Cardiac muscle cell (in vitro differentiated cells and primary cell): ENCODE measurements around the gene SERAC1. TPM values are rescaled to one million over a fixed set of nuclear protein-coding genes. Genes with fewer than 3 reads are reported as not detected.

Experiments
- DNase-seq, 2 donors: peaks; one replicate each; pipeline versions ENCODE4 v3.0.0 to v3.0.0-alpha.2; 2010 to 2017; ENCODE audit warnings: low read depth in 1 of 2, low spot score in 1 of 2
- H3K27ac ChIP-seq: fragments of 200-600 bp; sonication (generic); 2 replicates; pipeline ENCODE4 v1.5.1; 2016
- H3K27me3 ChIP-seq: fragments of 200-600 bp; sonication (generic); 2 replicates; pipeline ENCODE4 v1.6.0; 2016; ENCODE audit warnings: control low read depth
- H3K36me3 ChIP-seq: fragments of 200-600 bp; sonication (generic); 2 replicates; pipeline ENCODE4 v1.5.1; 2016; ENCODE audit warnings: control low read depth
- H3K4me1 ChIP-seq: fragments of 200-600 bp; sonication (generic); 2 replicates; pipeline ENCODE4 v1.8.1; 2017; ENCODE audit warnings: low read depth, mild to moderate bottlenecking, mixed run types
- H3K4me3 ChIP-seq: fragments of 200-600 bp; sonication (generic); 2 replicates; pipeline ENCODE4 v1.5.1; 2016; ENCODE audit warnings: mild to moderate bottlenecking
- H3K9me3 ChIP-seq: fragments of 200-600 bp; sonication (generic); 2 replicates; pipeline ENCODE4 v1.5.1; 2017; ENCODE audit warnings: low read depth, mild to moderate bottlenecking, control low read depth
- polyA plus RNA-seq: library from polyadenylated mRNA; unstranded; fragments of >200 nt; fragmentation: Nextera tagmentation; extraction: Ambion mirVana; gene quantifications from 2 replicates; pipeline ENCODE4 v1.2.1, GENCODE V29; 2016
- total RNA-seq: library from RNA; depleted of rRNA; stranded (reverse); fragments of >200 nt; gene quantifications from 2 replicates; pipeline ENCODE4 v1.2.3, GENCODE V29; 2016
- TF ChIP-seq, protein P1 (sequence below): IDR thresholded peaks from 2 replicates; pipeline ENCODE4 v1.5.1; 2012; ENCODE audit warnings: low read depth, mild to moderate bottlenecking, low read length

The SERAC1 gene
- total and polyA plus RNA-seq, 2 experiments from 2014 or later: 8.7 to 10.2 TPM

DNA sequence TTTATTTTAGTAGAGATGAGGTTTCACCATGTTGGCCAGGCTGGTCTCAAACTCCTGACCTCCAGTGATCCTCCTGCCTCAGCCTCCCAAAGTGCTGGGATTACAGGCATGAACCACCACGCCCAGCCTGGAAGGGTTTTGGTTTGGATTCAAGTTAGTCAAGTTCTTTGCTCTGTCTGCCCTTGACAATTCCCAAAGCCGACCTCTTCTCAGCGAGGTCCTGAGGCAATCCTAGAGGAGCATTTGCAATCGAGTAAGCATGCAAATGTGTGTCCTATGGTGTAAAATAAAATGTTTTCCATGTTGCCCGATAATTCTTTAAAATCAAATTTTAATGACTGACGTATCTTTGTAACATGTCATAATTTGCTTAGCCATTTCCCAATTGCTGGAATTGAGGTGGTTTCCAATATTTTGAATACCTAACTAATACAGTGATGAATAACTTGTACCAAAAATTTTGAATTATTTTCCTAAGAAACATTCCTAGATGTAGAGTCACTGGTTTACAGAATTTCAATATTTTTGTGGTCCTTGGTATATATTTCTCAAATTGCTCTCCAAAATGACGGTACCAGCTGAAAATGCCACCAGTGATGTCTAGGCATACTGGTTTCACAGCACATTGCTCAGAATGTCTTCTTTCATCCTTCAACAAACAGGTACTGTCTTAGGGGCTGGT is 38.8 kb upstream of the SERAC1 start:
- DNase-seq: no peak
- Histone ChIP-seq H3K27me3 (no peaks in the 10 kb centered on the region), H3K36me3 (no peaks in the 10 kb centered on the region), H3K27ac (no peak overlapping the region), H3K4me1 (no peaks in the 10 kb centered on the region), H3K4me3 (no peak overlapping the region), H3K9me3 (no peaks in the 10 kb centered on the region)
- TF ChIP-seq, protein P1, sequence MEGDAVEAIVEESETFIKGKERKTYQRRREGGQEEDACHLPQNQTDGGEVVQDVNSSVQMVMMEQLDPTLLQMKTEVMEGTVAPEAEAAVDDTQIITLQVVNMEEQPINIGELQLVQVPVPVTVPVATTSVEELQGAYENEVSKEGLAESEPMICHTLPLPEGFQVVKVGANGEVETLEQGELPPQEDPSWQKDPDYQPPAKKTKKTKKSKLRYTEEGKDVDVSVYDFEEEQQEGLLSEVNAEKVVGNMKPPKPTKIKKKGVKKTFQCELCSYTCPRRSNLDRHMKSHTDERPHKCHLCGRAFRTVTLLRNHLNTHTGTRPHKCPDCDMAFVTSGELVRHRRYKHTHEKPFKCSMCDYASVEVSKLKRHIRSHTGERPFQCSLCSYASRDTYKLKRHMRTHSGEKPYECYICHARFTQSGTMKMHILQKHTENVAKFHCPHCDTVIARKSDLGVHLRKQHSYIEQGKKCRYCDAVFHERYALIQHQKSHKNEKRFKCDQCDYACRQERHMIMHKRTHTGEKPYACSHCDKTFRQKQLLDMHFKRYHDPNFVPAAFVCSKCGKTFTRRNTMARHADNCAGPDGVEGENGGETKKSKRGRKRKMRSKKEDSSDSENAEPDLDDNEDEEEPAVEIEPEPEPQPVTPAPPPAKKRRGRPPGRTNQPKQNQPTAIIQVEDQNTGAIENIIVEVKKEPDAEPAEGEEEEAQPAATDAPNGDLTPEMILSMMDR: no peak

GRCh38 chr6:158205169-158205944 is 37.3 kb upstream of the SERAC1 start:
- peak in 1 of 2 donors; percentile 42 for DNase-seq
- Histone ChIP-seq H3K9me3 (no peaks in the 10 kb centered on the region), H3K27ac (no peak overlapping the region), H3K4me1 (no peaks in the 10 kb centered on the region), H3K27me3 (no peaks in the 10 kb centered on the region), H3K36me3 (no peaks in the 10 kb centered on the region), H3K4me3 (no peak overlapping the region)
- TF ChIP-seq, protein P1: peak; percentile 49

GRCh38 chr6:158198461-158198860 is 30.4 kb upstream of the SERAC1 start:
- no peak for DNase-seq
- peaks cover 4% of the 10 kb centered on the region for H3K36me3 ChIP-seq
- no peaks in the 10 kb centered on the region for H3K9me3 ChIP-seq
- TF ChIP-seq, protein P1: no peak
- no peak overlapping the region for H3K4me3 ChIP-seq
- no peaks in the 10 kb centered on the region for H3K4me1 ChIP-seq
- no peak overlapping the region for H3K27ac ChIP-seq
- H3K27me3 ChIP-seq: no peaks in the 10 kb centered on the region

DNA sequence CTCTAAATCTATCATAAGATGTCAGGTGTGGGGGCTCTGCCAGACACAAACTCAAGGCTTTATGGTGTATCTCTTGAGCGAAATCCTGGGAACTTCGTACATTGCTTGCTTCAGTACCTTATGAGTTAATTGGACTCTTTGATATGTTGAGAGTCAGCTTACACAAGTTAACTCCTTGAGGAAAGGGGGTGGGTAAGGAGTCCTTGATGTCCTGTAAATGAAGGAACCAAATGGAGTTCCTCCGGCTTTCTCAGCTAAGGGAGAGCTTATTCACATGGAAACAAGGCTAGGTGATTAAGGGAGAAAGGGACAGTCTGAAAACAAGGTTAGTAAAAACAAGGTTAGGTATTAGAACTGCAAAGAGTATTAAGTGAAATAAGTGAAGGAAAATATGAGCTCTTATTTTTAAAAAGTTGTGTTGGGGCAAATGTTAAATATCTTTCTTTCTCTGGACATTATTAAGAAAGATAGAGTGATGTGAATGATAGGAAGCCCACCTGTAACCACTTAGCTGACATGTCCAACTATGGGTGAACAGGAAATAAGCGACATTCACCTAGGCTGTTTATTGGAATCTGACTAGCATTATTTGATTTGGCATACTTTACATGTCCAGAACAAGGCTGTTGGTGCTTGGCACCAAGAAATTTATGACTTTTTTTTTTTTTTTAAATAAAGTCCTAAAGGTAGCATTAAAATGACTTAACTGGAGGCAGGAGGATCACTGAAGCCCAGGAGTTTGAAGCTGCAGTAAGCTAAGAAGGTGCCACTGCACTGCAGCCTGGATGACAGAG is 26.6 kb upstream of the SERAC1 start:
- Histone ChIP-seq H3K27ac (no peak overlapping the region), H3K9me3 (no peaks in the 10 kb centered on the region), H3K4me3 (no peak overlapping the region), H3K27me3 (no peaks in the 10 kb centered on the region), H3K4me1 (no peaks in the 10 kb centered on the region), H3K36me3 (peaks cover 11% of the 10 kb centered on the region)
- DNase-seq: no peak
- TF ChIP-seq, protein P1: no peak

- Histone ChIP-seq H3K4me3 (no peak overlapping the region), H3K27ac (no peak overlapping the region), H3K36me3 (peaks cover 11% of the 10 kb centered on the region), H3K4me1 (no peaks in the 10 kb centered on the region), H3K27me3 (no peaks in the 10 kb centered on the region), H3K9me3 (no peaks in the 10 kb centered on the region)
- DNase-seq: no peak
- TF ChIP-seq, protein P1: no peak
Observed at GRCh38 chr6:158191761-158192160, 23.7 kb upstream of the SERAC1 start.
